Psoas muscle (tissue), 8 donors: ENCODE measurements around the gene REELD1. TPM values are rescaled to one million over a fixed set of nuclear protein-coding genes. Genes with fewer than 3 reads are reported as not detected.

Experiments
- ATAC-seq, 4 donors: fragments of 200-7000 bp; cut with Tn5 transposase; one replicate each; pipeline ENCODE4 v1.9.1; 2020; ENCODE audit warnings: moderate library complexity in 3 of 4, mild to moderate bottlenecking in 2 of 4
- DNase-seq, 2 donors: peaks; one replicate each; pipeline ENCODE4 v3.0.0-alpha.2; 2020
- H3K27ac ChIP-seq: fragments of 200-600 bp; one replicate; pipeline ENCODE4 v1.8.0; 2022
- H3K27me3 ChIP-seq, 3 donors: fragments of 200-600 bp in 1 of 3; one replicate each; pipeline versions ENCODE4 v1.6.1 to v1.8.0; 2013 to 2022; ENCODE audit warnings: low read length in 2 of 3, mild to moderate bottlenecking in 2 of 3, moderate library complexity in 1 of 3; ENCODE audit not compliant: insufficient read depth in 3 of 3
- H3K36me3 ChIP-seq, 2 donors: fragments of 200-600 bp in 1 of 2; one replicate each; pipeline versions ENCODE4 v1.6.1 to v1.8.0; 2013 to 2022; ENCODE audit warnings: low read depth in 1 of 2, mild to moderate bottlenecking in 1 of 2, moderate library complexity in 1 of 2; ENCODE audit not compliant: insufficient read depth in 1 of 2
- H3K4me1 ChIP-seq: fragments of 200-600 bp; one replicate; pipeline ENCODE4 v1.8.0; 2022
- H3K4me3 ChIP-seq: fragments of 200-600 bp; one replicate; pipeline ENCODE4 v1.8.0; 2022; ENCODE audit warnings: mild to moderate bottlenecking
- H3K9me3 ChIP-seq: fragments of 200-600 bp; one replicate; pipeline ENCODE4 v1.8.0; 2022
- WGBS, 3 donors: extraction: QIAGEN DNeasy Blood & Tissue Kit; methylation state at CpG; one replicate each; pipeline versions ENCODE4 v1.1.6 to v1.1.7; 2013; 5-methylcytosine and 5-hydroxymethylcytosine counted together
- intact Hi-C, 2 donors: fragments of 100-400 bp; cut with DNase I; formaldehyde crosslinking; loops; one replicate each; pipeline versions ENCODE4 v1.11.0 to v1.14.2; 2022
- polyA plus RNA-seq, 3 donors: library from polyadenylated mRNA; stranded (reverse); fragments of 200-250 nt; gene quantifications; one replicate each; pipeline ENCODE4 v1.2.3, GENCODE V29; 2013
- total RNA-seq, 4 donors: library from RNA; stranded (reverse); fragmentation: NEBNext Ultra II Directional in 2 of 4; extraction: Animal tissue kit (Norgen Biotek cat#: 25700) in 2 of 4; gene quantifications; one replicate each; pipeline versions ENCODE4 v1.2.1 to v1.2.4, GENCODE V29; 2021 to 2023
- TF ChIP-seq, protein P1 (sequence below): fragments of 200-600 bp; IDR thresholded peaks from one replicate; pipeline ENCODE4 v1.8.0; 2022; ENCODE audit warnings: antibody characterized with exemption
- donor health status: healthy with polysubstance abuse.
- donor health status: DM: no; HTN: no; CAD: no; lungs with moderate emphysema.
- donor health status: Bipolar disorder and iron deficiency.
- donor health status: healthy.
- donor health status: DM: yes; HTN: yes; CAD: no.
- donor health status: DM: no; HTN: no; CAD: no.
- donor health status: DM: no; HTN: no; CAD: no.
- donor health status: DM: yes; HTN: yes; CAD: no.

Gene REELD1
- total and polyA plus RNA-seq, 7 donors = 0.03 to 0.46 (median 0.10) TPM; not detected in 4

DNA sequence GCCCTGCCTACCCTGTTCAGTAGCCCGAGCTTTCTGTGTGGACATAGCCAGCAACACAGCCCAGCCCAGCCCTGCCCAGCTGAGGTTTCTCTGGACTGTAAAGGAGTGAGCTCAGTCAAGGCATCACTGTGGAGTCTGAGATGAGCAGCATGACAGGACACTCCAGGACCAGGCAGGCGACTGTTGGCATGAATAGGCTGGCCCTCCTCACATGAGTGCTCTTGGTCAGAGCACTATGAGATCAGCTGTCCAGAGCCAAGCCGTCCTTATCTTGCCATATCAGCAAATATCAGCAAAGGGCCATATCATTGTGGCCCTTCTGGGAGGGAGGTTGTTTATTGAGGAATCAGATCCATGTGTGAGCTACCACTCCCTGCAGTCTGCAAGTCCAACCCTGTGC is 30.9 kb downstream of the REELD1 start:
- 41 to 56% (median 47%) methylated on average over 3 of the region's 3 CpGs for WGBS, 3 donors
- DNase-seq = peak in 1 of 2 donors; percentile 46

DNA sequence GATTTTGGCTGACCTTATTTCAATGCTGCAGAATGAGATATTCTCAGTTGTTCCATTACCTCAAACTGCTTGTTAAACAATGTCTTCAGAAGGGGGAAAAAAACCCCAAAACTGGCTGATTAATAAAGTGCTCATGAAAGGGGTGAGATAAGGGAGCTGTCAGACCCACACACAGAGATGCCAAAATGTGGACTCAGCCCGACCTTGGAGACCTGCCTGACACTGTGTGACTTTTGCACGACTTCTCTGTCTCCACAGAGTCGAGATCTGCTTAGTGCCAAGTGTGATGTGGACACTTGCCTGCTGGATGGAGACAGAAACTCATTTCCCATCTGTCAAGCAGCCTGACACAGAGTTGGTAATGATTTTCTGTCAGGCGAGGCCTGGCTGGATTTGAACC is 31.5 kb downstream of the REELD1 start:
- Histone ChIP-seq H3K36me3 (no peaks in the 10 kb centered on the region), H3K27me3 (peaks cover 0 to 4% (median 0%) of the 10 kb centered on the region in 3 donors), H3K27ac (no peak overlapping the region), H3K9me3 (no peaks in the 10 kb centered on the region), H3K4me1 (peaks cover 8% of the 10 kb centered on the region), H3K4me3 (no peak overlapping the region)
- ATAC-seq (no peak), DNase-seq (no peak)
- intact Hi-C loops = no loop called here
- WGBS, 3 donors = 27 to 34% (median 27%) methylated on average over 4 of the region's 4 CpGs
- TF ChIP-seq, protein P1, sequence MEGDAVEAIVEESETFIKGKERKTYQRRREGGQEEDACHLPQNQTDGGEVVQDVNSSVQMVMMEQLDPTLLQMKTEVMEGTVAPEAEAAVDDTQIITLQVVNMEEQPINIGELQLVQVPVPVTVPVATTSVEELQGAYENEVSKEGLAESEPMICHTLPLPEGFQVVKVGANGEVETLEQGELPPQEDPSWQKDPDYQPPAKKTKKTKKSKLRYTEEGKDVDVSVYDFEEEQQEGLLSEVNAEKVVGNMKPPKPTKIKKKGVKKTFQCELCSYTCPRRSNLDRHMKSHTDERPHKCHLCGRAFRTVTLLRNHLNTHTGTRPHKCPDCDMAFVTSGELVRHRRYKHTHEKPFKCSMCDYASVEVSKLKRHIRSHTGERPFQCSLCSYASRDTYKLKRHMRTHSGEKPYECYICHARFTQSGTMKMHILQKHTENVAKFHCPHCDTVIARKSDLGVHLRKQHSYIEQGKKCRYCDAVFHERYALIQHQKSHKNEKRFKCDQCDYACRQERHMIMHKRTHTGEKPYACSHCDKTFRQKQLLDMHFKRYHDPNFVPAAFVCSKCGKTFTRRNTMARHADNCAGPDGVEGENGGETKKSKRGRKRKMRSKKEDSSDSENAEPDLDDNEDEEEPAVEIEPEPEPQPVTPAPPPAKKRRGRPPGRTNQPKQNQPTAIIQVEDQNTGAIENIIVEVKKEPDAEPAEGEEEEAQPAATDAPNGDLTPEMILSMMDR = no peak

More for the DNA sequence above, 30.9 kb downstream of the REELD1 start:
- no peaks in the 10 kb centered on the region for H3K36me3 ChIP-seq
- H3K9me3 ChIP-seq = no peaks in the 10 kb centered on the region
- no peak overlapping the region for H3K4me3 ChIP-seq
- intact Hi-C loops = no loop called here
- H3K27ac ChIP-seq = no peak overlapping the region
- TF ChIP-seq, protein P1 = no peak
- H3K4me1 ChIP-seq = peaks cover 8% of the 10 kb centered on the region
- peaks cover 0 to 4% (median 0%) of the 10 kb centered on the region in 3 donors for H3K27me3 ChIP-seq
- no peak for ATAC-seq

DNA sequence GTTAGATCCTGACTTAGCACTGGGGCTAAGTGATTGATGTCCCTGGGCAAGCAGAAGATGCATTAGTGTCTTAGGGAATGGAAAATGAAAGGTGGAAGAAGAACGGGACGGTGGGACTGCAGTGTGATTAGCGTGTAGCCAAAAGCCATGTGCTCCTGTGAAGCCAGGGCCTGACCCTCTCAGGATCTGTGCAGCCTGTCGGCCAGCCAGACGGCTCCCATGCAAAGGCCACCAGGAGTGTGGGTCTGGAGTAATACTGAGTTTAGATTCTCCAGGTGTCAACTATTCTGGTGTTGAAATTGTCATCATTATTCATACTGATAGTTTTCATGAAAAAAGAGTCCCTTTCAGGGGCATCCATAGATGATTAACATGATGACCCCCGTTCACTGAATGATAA is 32.0 kb downstream of the REELD1 start:
- no peaks in the 10 kb centered on the region for H3K36me3 ChIP-seq
- intact Hi-C loops = no loop called here
- H3K27me3 ChIP-seq = peaks cover 0 to 4% (median 0%) of the 10 kb centered on the region in 3 donors
- no peak overlapping the region for H3K27ac ChIP-seq
- WGBS, 3 donors = 76 to 85% (median 77%) methylated on average over 6 of the region's 6 CpGs
- DNase-seq (no peak), ATAC-seq (no peak)
- H3K4me3 ChIP-seq = no peak overlapping the region
- H3K9me3 ChIP-seq = no peaks in the 10 kb centered on the region
- H3K4me1 ChIP-seq = peaks cover 8% of the 10 kb centered on the region
- TF ChIP-seq, protein P1 = no peak

DNA sequence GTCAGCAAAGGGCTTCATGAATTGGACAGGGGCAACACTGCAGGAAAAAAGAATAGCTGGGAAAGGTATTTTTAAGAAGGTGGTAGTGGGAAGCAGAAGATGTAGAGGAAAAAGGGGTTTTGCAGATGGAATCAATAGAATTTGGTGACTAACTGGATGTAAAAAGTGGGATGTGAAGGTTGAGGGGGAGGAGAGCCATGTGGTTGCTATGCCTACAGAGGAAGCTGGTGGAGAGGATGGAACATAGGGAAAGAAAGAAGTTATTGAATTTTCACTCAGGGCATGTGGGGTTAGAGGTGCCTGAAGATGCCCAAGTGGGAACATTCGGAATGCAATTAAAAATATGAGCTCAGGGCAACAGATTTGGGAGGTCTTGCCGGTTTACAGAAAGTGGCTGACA is 33.0 kb downstream of the REELD1 start:
- DNase-seq (no peak), ATAC-seq (no peak)
- intact Hi-C loops = no loop called here
- peaks cover 1% of the 10 kb centered on the region for H3K4me1 ChIP-seq
- H3K27me3 ChIP-seq = peaks cover 0 to 4% (median 0%) of the 10 kb centered on the region in 3 donors
- TF ChIP-seq, protein P1 = no peak
- no peak overlapping the region for H3K27ac ChIP-seq
- H3K36me3 ChIP-seq = no peaks in the 10 kb centered on the region
- no peaks in the 10 kb centered on the region for H3K9me3 ChIP-seq
- no peak overlapping the region for H3K4me3 ChIP-seq
- 44 to 74% (median 65%) methylated on average over 2 of the region's 2 CpGs for WGBS, 3 donors

DNA sequence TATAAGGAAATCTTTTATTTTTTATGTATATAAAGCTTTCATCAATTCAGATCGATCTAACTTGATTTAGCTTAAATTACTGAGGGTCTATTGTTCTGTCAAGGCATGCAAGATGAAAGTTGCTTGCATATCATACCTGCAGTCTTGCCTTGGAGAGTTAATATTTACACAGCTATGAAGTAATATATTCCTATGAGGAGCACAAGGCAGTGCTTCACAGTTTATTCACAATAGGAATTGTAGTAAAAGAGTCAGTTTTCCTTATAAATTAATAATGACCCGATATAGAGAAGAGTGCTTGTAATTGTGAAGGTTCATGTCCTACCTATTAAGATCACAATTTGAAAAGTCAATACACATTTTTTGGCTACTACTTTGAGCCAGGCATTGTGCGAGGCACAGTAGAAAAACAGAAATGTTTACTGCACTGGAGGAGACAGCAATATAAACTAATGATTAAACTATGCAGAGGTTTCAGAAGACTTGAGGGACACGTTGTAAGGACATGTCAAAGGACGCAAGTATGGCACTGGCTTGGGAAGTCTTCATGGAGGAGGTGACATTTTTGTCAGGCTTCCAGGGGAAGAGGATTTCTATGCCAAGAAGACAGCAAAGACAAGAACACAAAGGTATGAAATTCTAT is 38.8 kb downstream of the REELD1 start:
- H3K36me3 ChIP-seq = peaks cover 0 to 15% of the 10 kb centered on the region in 2 donors
- no peaks in the 10 kb centered on the region for H3K9me3 ChIP-seq
- no peaks in the 10 kb centered on the region for H3K27me3 ChIP-seq
- no peaks in the 10 kb centered on the region for H3K4me1 ChIP-seq
- DNase-seq (no peak), ATAC-seq (no peak)
- H3K27ac ChIP-seq = no peak overlapping the region
- H3K4me3 ChIP-seq = no peak overlapping the region
- WGBS, 3 donors = 85 to 91% (median 90%) methylated on average over 5 of the region's 5 CpGs
- TF ChIP-seq, protein P1 = no peak
- intact Hi-C loops = no loop called here
